Measurements from ENCODE around the gene ITPKC.

The ITPKC gene

DNA sequence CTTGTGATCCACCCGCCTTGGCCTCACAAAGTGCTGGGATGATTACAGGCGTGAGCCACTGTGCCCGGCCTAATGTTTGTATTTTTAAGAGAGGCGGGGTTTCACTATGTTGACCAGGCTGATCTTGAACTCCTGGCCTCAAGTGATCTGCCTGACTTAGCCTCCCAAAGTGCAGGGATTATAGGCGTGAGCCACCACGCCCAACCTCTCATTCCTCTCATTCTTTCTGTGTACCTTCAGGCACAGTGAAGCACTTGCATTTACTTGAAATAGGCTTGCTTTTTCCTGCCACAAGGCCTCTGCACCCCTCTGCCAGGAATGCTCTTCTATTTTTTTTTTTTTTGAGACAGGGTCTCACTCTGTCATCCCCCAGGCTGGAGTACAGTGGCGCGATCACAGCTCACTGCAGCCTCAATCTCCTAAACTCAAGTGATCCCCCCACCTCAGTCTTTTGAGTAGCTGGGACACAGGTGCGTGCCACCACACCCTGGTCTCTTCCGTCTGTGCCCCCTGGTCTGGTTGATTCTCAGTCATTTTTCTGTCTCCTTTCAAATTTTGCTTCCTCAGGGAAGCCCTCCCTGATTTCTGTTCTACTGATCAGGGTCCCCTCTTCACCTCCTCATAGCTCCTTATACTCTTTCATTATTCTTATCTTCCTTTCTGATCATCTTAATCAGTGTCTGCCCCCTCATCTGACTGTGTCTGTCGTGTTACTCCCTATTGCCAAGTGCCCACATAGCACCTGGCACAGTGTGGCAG, 18.3 kb downstream of the ITPKC start:
- Histone ChIP-seq H3K9ac (ENCODE audit: low read depth, low read length) (no peak overlapping the region), H4K20me1 (ENCODE audit: insufficient read depth, low read length) (no peaks in the 10 kb centered on the region), H3K4me2 (ENCODE audit: insufficient read depth, low read length) (no peak overlapping the region), H3K4me3 (ENCODE audit: low read depth in 1 of 2, low read length in 2 of 2) (no peak overlapping the region), H3K9me3 (ENCODE audit: insufficient read depth, low read length, severe bottlenecking) (no peaks in the 10 kb centered on the region), H3K27ac (ENCODE audit: low read length) (no peak overlapping the region), H3K36me3 (ENCODE audit: insufficient read depth, low read length) (peaks cover 65% of the 10 kb centered on the region), H3K27me3 (ENCODE audit: insufficient read depth, low read length, poor library complexity) (no peaks in the 10 kb centered on the region), H2AFZ (ENCODE audit: low read depth, low read length) (no peak overlapping the region), H3K79me2 (ENCODE audit: insufficient read depth, low read length) (no peaks in the 10 kb centered on the region), H3K4me1 (ENCODE audit: insufficient read depth, low read length) (no peaks in the 10 kb centered on the region)
- ATAC-seq (ENCODE audit: insufficient read depth, low read depth) (no peak), DNase-seq (no peak)
- TF ChIP-seq EZH2 (IDR thresholded peaks at IDR 0.05; ENCODE audit: borderline replicate concordance, low read depth, low read length, severe bottlenecking): no peak
- TF ChIP-seq, protein P1, sequence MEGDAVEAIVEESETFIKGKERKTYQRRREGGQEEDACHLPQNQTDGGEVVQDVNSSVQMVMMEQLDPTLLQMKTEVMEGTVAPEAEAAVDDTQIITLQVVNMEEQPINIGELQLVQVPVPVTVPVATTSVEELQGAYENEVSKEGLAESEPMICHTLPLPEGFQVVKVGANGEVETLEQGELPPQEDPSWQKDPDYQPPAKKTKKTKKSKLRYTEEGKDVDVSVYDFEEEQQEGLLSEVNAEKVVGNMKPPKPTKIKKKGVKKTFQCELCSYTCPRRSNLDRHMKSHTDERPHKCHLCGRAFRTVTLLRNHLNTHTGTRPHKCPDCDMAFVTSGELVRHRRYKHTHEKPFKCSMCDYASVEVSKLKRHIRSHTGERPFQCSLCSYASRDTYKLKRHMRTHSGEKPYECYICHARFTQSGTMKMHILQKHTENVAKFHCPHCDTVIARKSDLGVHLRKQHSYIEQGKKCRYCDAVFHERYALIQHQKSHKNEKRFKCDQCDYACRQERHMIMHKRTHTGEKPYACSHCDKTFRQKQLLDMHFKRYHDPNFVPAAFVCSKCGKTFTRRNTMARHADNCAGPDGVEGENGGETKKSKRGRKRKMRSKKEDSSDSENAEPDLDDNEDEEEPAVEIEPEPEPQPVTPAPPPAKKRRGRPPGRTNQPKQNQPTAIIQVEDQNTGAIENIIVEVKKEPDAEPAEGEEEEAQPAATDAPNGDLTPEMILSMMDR (IDR thresholded peaks at IDR 0.05; ENCODE audit: borderline replicate concordance, extremely low read depth, low read length, poor library complexity, severe bottlenecking): no peak

DNA sequence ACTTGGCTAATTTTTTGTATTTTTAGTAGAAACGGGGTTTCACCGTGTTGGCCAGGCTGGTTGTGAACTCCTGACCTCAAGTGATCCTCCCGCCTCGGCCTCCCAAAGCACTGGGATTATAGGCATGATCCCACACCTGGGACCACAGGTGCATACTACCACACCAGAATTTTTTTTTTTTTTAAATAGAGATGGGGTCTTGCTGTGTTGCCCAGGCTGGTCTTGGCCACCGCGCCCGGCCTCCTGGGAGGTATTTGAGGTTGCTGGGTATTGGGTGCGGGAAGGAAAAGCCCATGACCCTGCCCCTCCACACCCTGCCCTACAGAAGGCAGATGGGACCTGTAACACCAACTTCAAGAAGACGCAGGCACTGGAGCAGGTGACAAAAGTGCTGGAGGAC, 19.7 kb downstream of the ITPKC start:
- Histone ChIP-seq H3K4me1 (ENCODE audit: insufficient read depth, low read length) (no peaks in the 10 kb centered on the region), H3K9me3 (ENCODE audit: insufficient read depth, low read length, severe bottlenecking) (no peaks in the 10 kb centered on the region), H2AFZ (ENCODE audit: low read depth, low read length) (no peak overlapping the region), H3K79me2 (ENCODE audit: insufficient read depth, low read length) (no peaks in the 10 kb centered on the region), H3K27me3 (ENCODE audit: insufficient read depth, low read length, poor library complexity) (no peaks in the 10 kb centered on the region), H4K20me1 (ENCODE audit: insufficient read depth, low read length) (no peaks in the 10 kb centered on the region), H3K27ac (ENCODE audit: low read length) (no peak overlapping the region), H3K4me2 (ENCODE audit: insufficient read depth, low read length) (no peak overlapping the region), H3K4me3 (ENCODE audit: low read depth in 1 of 2, low read length in 2 of 2) (no peak overlapping the region), H3K9ac (ENCODE audit: low read depth, low read length) (no peak overlapping the region), H3K36me3 (ENCODE audit: insufficient read depth, low read length) (peaks cover 55% of the 10 kb centered on the region)
- no peak for ATAC-seq (ENCODE audit: insufficient read depth, low read depth)
- DNase-seq: no peak
- no peak for TF ChIP-seq EZH2 (IDR thresholded peaks at IDR 0.05; ENCODE audit: borderline replicate concordance, low read depth, low read length, severe bottlenecking)
- TF ChIP-seq, protein P1 (IDR thresholded peaks at IDR 0.05; ENCODE audit: borderline replicate concordance, extremely low read depth, low read length, poor library complexity, severe bottlenecking): no peak

DNA sequence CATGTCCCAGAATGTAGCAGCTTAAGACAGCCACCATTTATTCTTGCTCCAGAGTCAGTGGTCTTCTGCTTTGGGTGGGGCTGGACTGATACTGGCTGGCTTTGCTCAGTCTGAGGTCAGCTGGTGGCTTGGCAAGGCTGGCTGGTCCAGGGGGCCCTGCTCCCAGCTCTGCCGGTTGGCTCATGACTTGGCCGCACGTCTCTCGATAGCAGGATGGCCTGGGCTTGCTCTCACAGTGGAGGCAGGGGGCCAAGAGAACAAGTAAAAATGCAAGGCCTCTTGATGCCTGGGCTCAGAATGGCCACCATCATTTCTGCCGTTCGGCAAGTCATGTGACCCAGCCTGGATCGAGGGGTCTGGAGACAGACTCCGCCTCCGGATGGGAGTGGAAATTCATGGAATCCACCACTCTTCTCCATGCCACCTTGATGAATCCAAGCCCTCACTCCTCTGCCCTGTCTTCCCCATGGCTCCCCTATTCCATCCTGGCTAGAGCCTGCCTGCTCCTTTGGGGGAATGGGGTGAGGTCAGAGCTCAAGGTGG, 20.3 kb downstream of the ITPKC start:
- H3K4me2 ChIP-seq (ENCODE audit: insufficient read depth, low read length): no peak overlapping the region
- H3K79me2 ChIP-seq (ENCODE audit: insufficient read depth, low read length): no peaks in the 10 kb centered on the region
- H3K36me3 ChIP-seq (ENCODE audit: insufficient read depth, low read length): peaks cover 57% of the 10 kb centered on the region
- H3K27ac ChIP-seq (ENCODE audit: low read length): no peak overlapping the region
- DNase-seq (no peak), ATAC-seq (ENCODE audit: insufficient read depth, low read depth) (no peak)
- H3K9me3 ChIP-seq (ENCODE audit: insufficient read depth, low read length, severe bottlenecking): no peaks in the 10 kb centered on the region
- no peak overlapping the region for H2AFZ ChIP-seq (ENCODE audit: low read depth, low read length)
- no peaks in the 10 kb centered on the region for H3K27me3 ChIP-seq (ENCODE audit: insufficient read depth, low read length, poor library complexity)
- TF ChIP-seq EZH2 (IDR thresholded peaks at IDR 0.05; ENCODE audit: borderline replicate concordance, low read depth, low read length, severe bottlenecking): no peak
- TF ChIP-seq, protein P1 (IDR thresholded peaks at IDR 0.05; ENCODE audit: borderline replicate concordance, extremely low read depth, low read length, poor library complexity, severe bottlenecking): no peak
- H3K4me3 ChIP-seq (ENCODE audit: low read depth in 1 of 2, low read length in 2 of 2): no peak overlapping the region
- no peaks in the 10 kb centered on the region for H4K20me1 ChIP-seq (ENCODE audit: insufficient read depth, low read length)
- no peaks in the 10 kb centered on the region for H3K4me1 ChIP-seq (ENCODE audit: insufficient read depth, low read length)
- H3K9ac ChIP-seq (ENCODE audit: low read depth, low read length): no peak overlapping the region
